Cardiac fibroblast (primary cell): ENCODE results near the gene KDM7A.

Source experiments
- DNase-seq, 2 donors: peaks; one replicate each; pipeline versions ENCODE4 v3.0.0 to v3.0.0-alpha.2; 2010; ENCODE audit warnings: low read depth in 2 of 2
- H3K4me3 ChIP-seq, 2 donors: replicated peaks in 1 of 2; 1 replicate in 1 of 2; 2 replicates in 1 of 2; pipeline ENCODE4 v1.5.1; 2011; ENCODE audit warnings: low read depth in 2 of 2, low read length in 2 of 2, mild to moderate bottlenecking in 2 of 2, moderate library complexity in 1 of 2
- TF ChIP-seq, protein P1 (sequence below): IDR thresholded peaks from one replicate; pipeline ENCODE4 v1.5.1; 2011; ENCODE audit warnings: low read depth, mild to moderate bottlenecking, low read length, inconsistent platforms

Gene KDM7A

DNA sequence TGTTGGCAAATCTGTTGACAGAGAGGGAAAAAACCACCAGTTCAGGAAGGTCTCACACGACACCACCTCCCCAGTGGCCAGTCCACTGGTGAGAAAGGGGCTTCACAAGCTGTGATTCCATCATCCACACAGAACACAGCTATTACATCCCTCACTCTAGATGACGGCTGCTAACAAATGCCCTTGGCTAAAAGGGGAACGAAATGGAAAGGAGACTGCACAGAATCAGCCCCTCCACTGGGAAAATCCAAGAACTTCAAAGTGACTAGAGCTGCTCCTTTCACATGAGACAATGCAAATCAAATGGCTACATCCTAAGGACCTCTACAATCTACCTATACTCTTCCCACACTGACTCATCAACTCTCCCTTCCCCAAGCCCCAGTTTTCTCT lies 119.6 kb downstream of the KDM7A start:
- no peak for DNase-seq
- no peak overlapping the region for H3K4me3 ChIP-seq
- TF ChIP-seq, protein P1, sequence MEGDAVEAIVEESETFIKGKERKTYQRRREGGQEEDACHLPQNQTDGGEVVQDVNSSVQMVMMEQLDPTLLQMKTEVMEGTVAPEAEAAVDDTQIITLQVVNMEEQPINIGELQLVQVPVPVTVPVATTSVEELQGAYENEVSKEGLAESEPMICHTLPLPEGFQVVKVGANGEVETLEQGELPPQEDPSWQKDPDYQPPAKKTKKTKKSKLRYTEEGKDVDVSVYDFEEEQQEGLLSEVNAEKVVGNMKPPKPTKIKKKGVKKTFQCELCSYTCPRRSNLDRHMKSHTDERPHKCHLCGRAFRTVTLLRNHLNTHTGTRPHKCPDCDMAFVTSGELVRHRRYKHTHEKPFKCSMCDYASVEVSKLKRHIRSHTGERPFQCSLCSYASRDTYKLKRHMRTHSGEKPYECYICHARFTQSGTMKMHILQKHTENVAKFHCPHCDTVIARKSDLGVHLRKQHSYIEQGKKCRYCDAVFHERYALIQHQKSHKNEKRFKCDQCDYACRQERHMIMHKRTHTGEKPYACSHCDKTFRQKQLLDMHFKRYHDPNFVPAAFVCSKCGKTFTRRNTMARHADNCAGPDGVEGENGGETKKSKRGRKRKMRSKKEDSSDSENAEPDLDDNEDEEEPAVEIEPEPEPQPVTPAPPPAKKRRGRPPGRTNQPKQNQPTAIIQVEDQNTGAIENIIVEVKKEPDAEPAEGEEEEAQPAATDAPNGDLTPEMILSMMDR = no peak

DNA sequence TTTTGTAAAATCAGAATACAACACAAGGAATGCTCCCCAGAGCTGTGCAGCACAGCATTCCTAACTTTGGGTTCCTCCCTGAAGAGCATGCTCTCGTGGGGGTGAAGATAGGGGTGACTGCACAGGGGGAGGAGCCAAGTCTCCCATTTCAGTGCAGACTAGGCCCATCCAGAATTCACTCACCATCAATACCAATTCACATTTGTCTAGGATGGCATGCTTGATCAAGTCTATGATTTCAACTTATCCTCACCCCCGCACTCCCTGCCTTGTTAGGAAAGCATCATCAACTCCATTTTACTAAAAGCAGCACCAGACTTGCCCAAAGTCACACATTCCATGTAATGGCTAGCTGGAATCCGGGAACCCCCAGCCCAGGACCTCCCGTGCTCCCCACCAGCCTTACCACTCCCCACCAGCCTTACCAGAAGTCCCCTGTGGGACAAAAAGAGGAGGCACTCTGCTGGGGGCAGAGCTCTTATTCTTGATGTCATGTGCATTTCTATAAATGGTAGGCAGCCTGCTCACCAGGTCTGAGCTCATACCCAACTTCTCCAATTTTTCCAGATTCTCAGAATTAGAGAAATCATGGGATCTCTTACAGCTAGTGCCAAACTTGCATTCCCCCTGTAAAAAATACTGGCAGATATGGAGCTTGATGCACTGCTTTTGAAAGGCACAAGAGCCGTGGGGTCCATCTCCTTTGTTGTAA lies 120.2 kb downstream of the KDM7A start:
- TF ChIP-seq, protein P1 = no peak
- no peak for DNase-seq
- no peak overlapping the region for H3K4me3 ChIP-seq

DNA sequence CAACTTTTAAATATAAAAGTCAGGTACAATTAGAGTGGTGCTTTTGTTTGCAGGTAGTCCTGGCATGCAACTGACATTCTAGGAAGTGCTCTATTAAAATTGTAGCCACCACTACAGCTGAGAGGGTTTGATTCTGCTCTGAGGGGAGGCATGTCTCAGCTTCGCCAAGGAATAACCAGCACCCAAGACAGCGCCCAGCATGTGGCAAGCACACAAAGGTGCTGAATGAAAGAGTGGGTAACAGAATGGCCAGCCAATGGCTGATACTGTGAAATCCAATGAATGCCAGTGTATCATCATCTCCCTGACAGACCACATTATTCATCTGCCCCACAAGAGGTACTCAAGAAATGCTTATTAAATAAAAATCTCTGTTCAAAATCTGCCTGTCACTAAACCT lies 121.0 kb downstream of the KDM7A start:
- H3K4me3 ChIP-seq = no peak overlapping the region
- DNase-seq = no peak
- TF ChIP-seq, protein P1 = no peak

DNA sequence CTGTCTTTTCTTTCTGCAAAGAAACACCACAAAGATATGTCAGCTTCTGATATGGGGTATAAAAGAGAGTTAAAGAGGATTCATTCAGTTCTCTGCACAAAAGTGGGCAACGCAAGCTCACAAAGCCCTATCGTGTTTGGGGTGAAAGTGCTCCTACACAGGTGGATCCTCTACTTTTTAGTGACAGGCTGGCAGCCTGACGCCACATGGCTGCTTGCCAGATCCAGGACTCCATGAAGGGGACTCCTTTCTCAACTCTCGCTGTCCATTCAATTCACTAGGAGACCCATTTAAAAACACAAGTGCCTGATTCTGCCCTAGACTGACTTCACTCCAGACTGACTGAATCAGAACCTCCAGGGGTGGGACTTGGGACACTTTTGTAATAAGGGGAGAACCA lies 122.0 kb downstream of the KDM7A start:
- no peak overlapping the region for H3K4me3 ChIP-seq
- DNase-seq = no peak
- TF ChIP-seq, protein P1 = no peak

DNA sequence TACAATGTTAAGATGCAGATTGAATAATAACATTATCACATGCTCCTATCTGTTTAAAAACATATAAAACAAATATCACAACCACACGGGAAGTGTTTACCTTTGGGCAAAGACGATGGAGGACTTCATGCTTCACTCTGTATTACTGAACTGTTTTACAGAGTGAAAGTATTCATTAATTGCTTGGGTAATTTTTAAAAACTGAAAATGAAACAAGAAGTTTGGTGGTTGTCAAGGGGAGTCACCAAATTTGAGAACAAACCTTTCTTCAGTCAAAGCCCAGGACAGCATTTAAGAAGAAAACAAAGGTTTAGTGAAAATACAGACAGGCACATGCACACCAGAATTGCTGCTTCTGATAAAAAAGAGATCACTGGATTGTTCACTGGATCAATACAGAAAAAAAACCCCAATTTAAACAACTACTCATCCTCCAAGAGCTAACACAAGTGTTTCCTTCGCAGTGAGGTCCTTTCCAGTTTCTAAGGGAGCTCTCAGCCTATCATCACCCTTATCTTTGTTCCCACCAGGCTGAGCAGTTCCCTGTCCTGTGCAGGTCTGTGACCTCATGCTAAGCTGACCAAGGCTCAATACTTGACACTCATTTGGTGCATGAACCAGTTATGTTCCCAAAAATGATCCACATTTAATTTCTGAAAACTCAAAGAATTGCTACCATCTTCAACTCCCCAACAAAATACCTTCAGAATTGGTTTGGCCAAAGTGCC lies 122.8 kb downstream of the KDM7A start:
- no peak for DNase-seq
- no peak overlapping the region for H3K4me3 ChIP-seq
- TF ChIP-seq, protein P1 = no peak

DNA sequence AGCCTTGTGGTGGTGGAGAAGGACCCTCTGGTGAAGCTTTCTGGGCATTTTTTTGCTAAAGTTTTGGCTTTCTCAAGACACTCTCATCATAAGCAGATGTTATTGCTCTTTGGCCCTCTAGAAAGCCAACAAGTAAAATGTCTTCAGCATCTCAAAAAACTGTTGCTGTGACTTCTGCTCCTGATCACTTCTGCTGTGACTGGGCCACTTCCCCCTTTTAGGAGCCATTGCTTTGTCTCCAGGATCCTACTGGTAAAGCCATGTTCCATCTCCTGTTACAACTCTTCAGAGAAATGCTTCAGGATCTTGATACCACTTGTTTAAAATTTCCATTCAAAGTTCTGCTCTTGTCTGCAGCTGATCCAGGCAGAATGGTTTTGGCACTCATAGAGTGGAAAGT lies 125.0 kb downstream of the KDM7A start:
- TF ChIP-seq, protein P1 = no peak
- H3K4me3 ChIP-seq = no peak overlapping the region
- no peak for DNase-seq
